PC-3 (cell line): ENCODE results near the gene STOX2.

Source experiments
- CTCF ChIP-seq: fragments of 300-600 bp; sonication (generic); conservative IDR thresholded peaks from 2 replicates; pipeline ENCODE4 v1.5.1; 2017; ENCODE audit warnings: antibody characterized with exemption, low read depth, mild to moderate bottlenecking, low read length
- EZH2phosphoT487 ChIP-seq: fragments of 300-600 bp; sonication (generic); IDR thresholded peaks from 2 replicates; pipeline ENCODE4 v1.6.1; 2018; ENCODE audit warnings: mild to moderate bottlenecking, antibody characterized with exemption, low read length, borderline replicate concordance

GRCh38 chr4:183971929-183972490 is 66.9 kb downstream of the STOX2 start:
- no peak for TF ChIP-seq CTCF
- TF ChIP-seq EZH2phosphoT487 = no peak
